H1 (cell line): Measurements from ENCODE around the gene C3orf52. TPM values are rescaled to one million over a fixed set of nuclear protein-coding genes. Genes with fewer than 3 reads are reported as not detected.

Source experiments
- CTCF ChIA-PET: fragments of 300-600 bp; sonication (Branson Sonifier 250); formaldehyde crosslinking; loops from one replicate; lab custom pipeline; 2021; ENCODE audit not compliant: partially characterized antibody; lab: Charles Lee
- POLR2A ChIA-PET: fragments of 300-600 bp; sonication (Branson Sonifier 250); formaldehyde crosslinking; loops from one replicate; lab custom pipeline; 2021; ENCODE audit warnings: inconsistent platforms; ENCODE audit not compliant: partially characterized antibody; lab: Charles Lee
- DNase-seq, 2 experiments: peaks; one replicate each; pipeline versions ENCODE4 v3.0.0 to v3.0.0-alpha.2; 2010 to 2022; ENCODE audit warnings: low spot score in 2 of 2, low read depth in 1 of 2, mixed read lengths in 1 of 2
- FAIRE-seq: peaks from 2 replicates; lab custom pipeline; 2011; peaks lifted over from hg19 to GRCh38; lab: Jason Lieb, UNC
- H2AFZ ChIP-seq: 2 replicates; pipeline ENCODE4 v1.8.1; 2012; ENCODE audit warnings: low read length, inconsistent platforms
- H2AK5ac ChIP-seq: 2 replicates; pipeline ENCODE4 v1.6.1; 2013; ENCODE audit warnings: low read depth, low read length
- H2BK120ac ChIP-seq: replicated peaks from 2 replicates; pipeline ENCODE3; 2013; ENCODE audit warnings: low read depth, low read length, inconsistent platforms
- H2BK12ac ChIP-seq: 2 replicates; pipeline ENCODE4 v1.6.1; 2013; ENCODE audit warnings: low read depth, low read length
- H2BK15ac ChIP-seq: 2 replicates; pipeline ENCODE4 v1.6.1; 2013; ENCODE audit warnings: low read length
- H2BK20ac ChIP-seq: 2 replicates; pipeline ENCODE4 v1.6.1; 2013; ENCODE audit warnings: low read length
- H2BK5ac ChIP-seq: 2 replicates; pipeline ENCODE4 v1.6.1; 2013; ENCODE audit warnings: low read depth, low read length
- H3K14ac ChIP-seq: 2 replicates; pipeline ENCODE4 v1.6.1; 2013; ENCODE audit warnings: inconsistent platforms; ENCODE audit not compliant: insufficient read length
- H3K18ac ChIP-seq: 2 replicates; pipeline ENCODE4 v1.6.1; 2013; ENCODE audit warnings: low read length; ENCODE audit errors: extremely low read depth
- H3K23ac ChIP-seq: 2 replicates; pipeline ENCODE4 v1.6.1; 2013; ENCODE audit warnings: inconsistent platforms; ENCODE audit not compliant: insufficient read length
- H3K23me2 ChIP-seq: 2 replicates; pipeline ENCODE4 v1.6.1; 2013; ENCODE audit warnings: low read depth, low read length
- H3K27ac ChIP-seq: 2 replicates; pipeline ENCODE4 v1.6.1; 2011; ENCODE audit warnings: low read depth, low read length, inconsistent platforms
- H3K27me3 ChIP-seq, 4 experiments: replicated peaks in 1 of 4; 1 replicate in 1 of 4; 2 replicates in 3 of 4; pipeline versions ENCODE4 v1.6.1 to v1.8.1; 2011 to 2013; ENCODE audit warnings: low read length in 3 of 4, mild to moderate bottlenecking in 3 of 4, inconsistent platforms in 2 of 4, mixed read lengths in 2 of 4, moderate library complexity in 1 of 4; ENCODE audit not compliant: control insufficient read depth in 3 of 4, insufficient read depth in 3 of 4; ENCODE audit errors: extremely low read depth in 1 of 4
- H3K36me3 ChIP-seq, 4 experiments: 2 replicates each; pipeline versions ENCODE4 v1.6.1 to v1.8.1; 2011 to 2013; ENCODE audit warnings: mild to moderate bottlenecking in 4 of 4, low read length in 3 of 4, moderate library complexity in 2 of 4, control low read depth in 1 of 4, inconsistent platforms in 1 of 4; ENCODE audit not compliant: insufficient read depth in 4 of 4, control insufficient read depth in 2 of 4
- H3K4ac ChIP-seq: replicated peaks from 2 replicates; pipeline ENCODE3; 2013; ENCODE audit warnings: low read length, low read depth, mixed read lengths, inconsistent platforms; ENCODE audit not compliant: insufficient read length
- H3K4me1 ChIP-seq, 4 experiments: replicated peaks in 1 of 4; 1 replicate in 1 of 4; 2 replicates in 3 of 4; pipeline versions ENCODE4 v1.6.1 to v1.8.1; 2011 to 2013; ENCODE audit warnings: low read length in 3 of 4, inconsistent platforms in 2 of 4, mixed read lengths in 1 of 4; ENCODE audit not compliant: insufficient read depth in 4 of 4, control insufficient read depth in 3 of 4
- H3K4me2 ChIP-seq, 2 experiments: 2 replicates each; pipeline versions ENCODE4 v1.6.1 to v1.8.1; 2011 to 2013; ENCODE audit warnings: low read depth in 2 of 2, low read length in 2 of 2, control low read depth in 1 of 2, inconsistent platforms in 1 of 2, mild to moderate bottlenecking in 1 of 2; ENCODE audit not compliant: insufficient read depth in 1 of 2
- H3K4me3 ChIP-seq, 4 experiments: fragments of 200-600, 300-600 bp in 1 of 4; sonication (generic), shearing (Covaris generic), sonication (Bioruptor Twin) in 1 of 4; 2 replicates each; pipeline versions ENCODE4 v1.5.1 to v1.8.1; 2011 to 2016; ENCODE audit warnings: low read length in 4 of 4, low read depth in 3 of 4, control low read depth in 2 of 4, inconsistent platforms in 2 of 4, mild to moderate bottlenecking in 2 of 4, mixed read lengths in 1 of 4, moderate library complexity in 1 of 4; ENCODE audit not compliant: insufficient read depth in 2 of 4; ENCODE audit errors: extremely low read depth in 1 of 4
- H3K56ac ChIP-seq: replicated peaks from 2 replicates; pipeline ENCODE3; 2013; ENCODE audit warnings: low read depth, mild to moderate bottlenecking, mixed read lengths, low read length, inconsistent platforms; ENCODE audit not compliant: insufficient read length
- H3K79me1 ChIP-seq: 2 replicates; pipeline ENCODE4 v1.6.1; 2013; ENCODE audit warnings: low read depth, low read length, control low read depth
- H3K79me2 ChIP-seq, 2 experiments: 2 replicates each; pipeline versions ENCODE4 v1.6.1 to v1.8.1; 2012 to 2013; ENCODE audit warnings: low read length in 2 of 2, mild to moderate bottlenecking in 2 of 2, inconsistent platforms in 1 of 2; ENCODE audit not compliant: insufficient read depth in 2 of 2, control insufficient read depth in 1 of 2
- H3K9ac ChIP-seq, 4 experiments: replicated peaks in 1 of 4; 1 replicate in 1 of 4; 2 replicates in 3 of 4; pipeline versions ENCODE4 v1.6.1 to v1.8.1; 2011 to 2013; ENCODE audit warnings: low read depth in 3 of 4, low read length in 3 of 4, control low read depth in 2 of 4, mild to moderate bottlenecking in 2 of 4, moderate library complexity in 2 of 4, inconsistent platforms in 1 of 4; ENCODE audit errors: extremely low read depth in 1 of 4
- H3K9me3 ChIP-seq, 2 experiments: 2 replicates each; pipeline versions ENCODE4 v1.6.1 to v1.8.1; 2012 to 2013; ENCODE audit warnings: mild to moderate bottlenecking in 2 of 2, moderate library complexity in 2 of 2, control low read depth in 1 of 2, inconsistent platforms in 1 of 2, low read depth in 1 of 2, low read length in 1 of 2, mixed read lengths in 1 of 2; ENCODE audit not compliant: insufficient read depth in 2 of 2
- H4K20me1 ChIP-seq, 2 experiments: replicated peaks in 1 of 2; 2 replicates each; pipeline versions ENCODE3 to v1.8.1; 2011 to 2013; ENCODE audit warnings: inconsistent platforms in 2 of 2, low read length in 2 of 2, mild to moderate bottlenecking in 1 of 2; ENCODE audit not compliant: insufficient read depth in 2 of 2, control insufficient read depth in 1 of 2
- H4K5ac ChIP-seq: 2 replicates; pipeline ENCODE4 v1.6.1; 2013; ENCODE audit warnings: low read length, low read depth, mixed read lengths, inconsistent platforms; ENCODE audit not compliant: insufficient read length
- H4K8ac ChIP-seq: 2 replicates; pipeline ENCODE4 v1.8.0; 2013; ENCODE audit warnings: mild to moderate bottlenecking, moderate library complexity, low read length, inconsistent platforms; ENCODE audit not compliant: insufficient read depth; ENCODE audit errors: extremely low read depth
- H4K91ac ChIP-seq: replicated peaks from 2 replicates; pipeline ENCODE3; 2013; ENCODE audit warnings: low read length, mixed read lengths, inconsistent platforms; ENCODE audit not compliant: insufficient read length
- BRCA1 ChIP-seq: IDR thresholded peaks from 2 replicates; pipeline ENCODE4 v1.6.1; 2012; ENCODE audit warnings: low read depth, low read length, improper control_type of control experiment
- CBX8 ChIP-seq: fragments of 300-800, 300-1000 bp; sonication (generic); IDR thresholded peaks from 2 replicates; pipeline ENCODE4 v1.7.1; 2016; ENCODE audit warnings: low read depth, low read length, borderline replicate concordance
- CREB1 ChIP-seq: IDR thresholded peaks from 2 replicates; pipeline ENCODE4 v1.6.1; 2012; ENCODE audit warnings: inconsistent platforms
- EP300 ChIP-seq, 2 experiments: IDR thresholded peaks; 1 replicate in 1 of 2; 2 replicates in 1 of 2; pipeline ENCODE4 v1.6.1; 2011 to 2012; ENCODE audit warnings: low read depth in 2 of 2, low read length in 2 of 2, mild to moderate bottlenecking in 2 of 2, borderline replicate concordance in 1 of 2, inconsistent platforms in 1 of 2, moderate library complexity in 1 of 2
- MAFK ChIP-seq: IDR thresholded peaks from 2 replicates; pipeline ENCODE4 v1.6.1; 2012; ENCODE audit warnings: low read depth, mild to moderate bottlenecking, improper control_type of control experiment, low read length
- NRF1 ChIP-seq: IDR thresholded peaks from 2 replicates; pipeline ENCODE4 v1.6.1; 2011; ENCODE audit warnings: mild to moderate bottlenecking, low read depth, low read length, improper control_type of control experiment
- POLR2AphosphoS5 ChIP-seq: IDR thresholded peaks from 2 replicates; pipeline ENCODE4 v1.6.1; 2011; ENCODE audit warnings: low read depth, low read length
- RAD21 ChIP-seq, 2 experiments: IDR thresholded peaks in 1 of 2; conservative IDR thresholded peaks in 1 of 2; 2 replicates each; pipeline ENCODE4 v1.6.1; 2011; ENCODE audit warnings: low read depth in 2 of 2, low read length in 2 of 2, improper control_type of control experiment in 1 of 2, inconsistent platforms in 1 of 2, mild to moderate bottlenecking in 1 of 2, moderate library complexity in 1 of 2
- RFX5 ChIP-seq: IDR thresholded peaks from 2 replicates; pipeline ENCODE4 v1.6.1; 2011; ENCODE audit warnings: low read depth, low read length, improper control_type of control experiment, borderline replicate concordance
- SAP30 ChIP-seq: fragments of 300-600 bp; sonication (generic); IDR thresholded peaks from 2 replicates; pipeline ENCODE4 v1.7.1; 2012; ENCODE audit warnings: low read length, moderate library complexity, mild to moderate bottlenecking, inconsistent platforms; ENCODE audit not compliant: insufficient read depth, insufficient replicate concordance
- TAF1 ChIP-seq: IDR thresholded peaks from 2 replicates; pipeline ENCODE4 v1.6.1; 2011; ENCODE audit warnings: mild to moderate bottlenecking, low read depth, low read length
- TEAD4 ChIP-seq: IDR thresholded peaks from 2 replicates; pipeline ENCODE4 v1.6.1; 2012; ENCODE audit warnings: low read depth, low read length, inconsistent platforms, mixed read lengths
- WGBS, 2 experiments: shearing (Covaris generic) in 1 of 2; methylation state at CpG; one replicate each; pipeline versions ENCODE4 v1.1.6 to v1.1.7; 2013 to 2015; ENCODE audit warnings: low lambda C conversion rate in 2 of 2, mixed read lengths in 2 of 2, inconsistent platforms in 1 of 2, low coverage in 1 of 2, missing lambda C conversion rate in 1 of 2; ENCODE audit not compliant: insufficient replicate concordance in 2 of 2, insufficient coverage in 1 of 2, insufficient read length in 1 of 2; ENCODE audit errors: extremely low coverage in 1 of 2, missing lambda C conversion rate in 1 of 2; 5-methylcytosine and 5-hydroxymethylcytosine counted together
- polyA plus RNA-seq, 7 experiments: library from polyadenylated mRNA; depleted of rRNA in 3 of 7; stranded (reverse) in 5 of 7; unstranded in 2 of 7; fragments of >200 nt in 5 of 7; fragments of 200-250 nt in 2 of 7; gene quantifications; 1 replicate in 5 of 7; 2 replicates in 1 of 7; 4 replicates in 1 of 7; pipeline versions ENCODE4 v1.2.1 to v1.2.3, GENCODE V29; 2011 to 2013; ENCODE audit warnings: missing spikeins in 2 of 7, mixed read lengths in 2 of 7
- total RNA-seq: library from RNA; stranded (reverse); fragmentation: NEBNext Ultra II Directional; extraction: Animal tissue kit (Norgen Biotek cat#: 25700); gene quantifications from 2 replicates; pipeline ENCODE4 v1.2.1, GENCODE V29; 2021
- TF ChIP-seq, protein P1 (sequence below): IDR thresholded peaks from 2 replicates; pipeline ENCODE4 v1.6.1; 2012; ENCODE audit warnings: inconsistent platforms

The C3orf52 gene
- total and polyA plus RNA-seq, 2 of the 8 experiments (the other 6 are each of a cell fraction or from before 2014, with no cell fraction given), result 9.7 to 13.1 TPM

DNA sequence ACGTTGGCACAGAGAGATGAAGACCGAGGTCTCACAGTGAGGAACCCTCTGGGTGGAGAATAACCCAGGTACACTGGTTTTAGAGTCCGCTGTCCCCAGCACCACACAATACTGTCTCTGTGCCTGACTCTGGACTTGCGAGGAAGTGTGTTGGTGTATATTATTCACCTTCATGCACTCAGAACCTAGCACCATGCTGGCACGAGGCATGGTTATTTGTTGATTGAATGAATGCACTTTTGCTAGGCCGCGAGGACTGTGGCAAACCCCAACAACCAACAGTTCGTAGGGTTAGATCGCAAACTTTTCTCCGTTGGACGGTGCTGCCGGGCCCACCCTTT lies 484 bp upstream of the C3orf52 start:
- Histone ChIP-seq H3K4me3 (peak overlapping the region; percentile 55 to 82 (median 74)), H3K23ac (no peak overlapping the region), H2BK20ac (no peak overlapping the region), H4K5ac (peak overlapping the region; percentile 28), H3K9me3 (no peaks in the 10 kb centered on the region), H4K91ac (no peak overlapping the region), H2BK12ac (peak overlapping the region; percentile 82), H3K14ac (no peak overlapping the region), H2BK5ac (peak overlapping the region; percentile 6; the same call in 1 of the 2 replicates)
- CTCF ChIA-PET, result interaction anchor here (2.3 kb wide), 1 partner anchor 26 kb away, joined by 8 read pairs; no protein-coding TSS in a partner anchor
- TF ChIP-seq BRCA1 (no peak), NRF1 (no peak), EP300 (IDR thresholded peaks at IDR 0.05; ENCODE audit: borderline replicate concordance in 1 of 2, low read depth in 2 of 2, low read length in 2 of 2) (no peak), RFX5 (no peak), SAP30 (no peak), MAFK (no peak), RAD21 (IDR thresholded peaks at IDR 0.05 in 1 of 2, conservative IDR thresholded peaks at IDR 0.05 in 1 of 2; ENCODE audit: low read depth in 2 of 2, low read length in 2 of 2) (no peak), POLR2AphosphoS5 (no peak), CREB1 (no peak), TAF1 (no peak), TEAD4 (no peak), CBX8 (no peak)
- TF ChIP-seq, protein P1, sequence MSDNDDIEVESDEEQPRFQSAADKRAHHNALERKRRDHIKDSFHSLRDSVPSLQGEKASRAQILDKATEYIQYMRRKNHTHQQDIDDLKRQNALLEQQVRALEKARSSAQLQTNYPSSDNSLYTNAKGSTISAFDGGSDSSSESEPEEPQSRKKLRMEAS, result no peak
- TF ChIP-seq, all 59 proteins: peak for 0
- H3K56ac ChIP-seq, result no peak overlapping the region
- H2AFZ ChIP-seq, result peak overlapping the region; percentile 97
- H3K27ac ChIP-seq, result no peak overlapping the region
- H4K8ac ChIP-seq, result peak overlapping the region; percentile 88; the same call in 1 of the 2 replicates
- no peaks in the 10 kb centered on the region for H3K79me1 ChIP-seq
- no peak overlapping the region for H2AK5ac ChIP-seq
- POLR2A ChIA-PET, result interaction anchor here (0.9 kb wide), 1 partner anchor 107 kb away, joined by 3 read pairs; the partner anchor contains the start of gene ABHD10
- H2BK15ac ChIP-seq, result 0 out of 2 replicates have a peak overlapping the region, but pooled peaks have one; percentile 61
- DNase-seq, result no peak
- H3K23me2 ChIP-seq, result peaks cover 7% of the 10 kb centered on the region
- no peak for FAIRE-seq
- no peak overlapping the region; the same call in 1 of the 2 replicates for H3K18ac ChIP-seq
- peaks cover 0 to 19% of the 10 kb centered on the region in 2 experiments; a peak in 2 of 4 replicates for H3K79me2 ChIP-seq
- peak overlapping the region; percentile 80 to 84 for H3K4me2 ChIP-seq
- H3K36me3 ChIP-seq, result no peaks in the 10 kb centered on the region
- no peaks in the 10 kb centered on the region for H4K20me1 ChIP-seq
- 25% methylated on average over 12 of the region's 12 CpGs; no CpG with 5 or more reads in 1 of the 2 experiments for WGBS, 2 experiments
- peaks cover 0 to 12% (median 7%) of the 10 kb centered on the region in 4 experiments; a peak in 3 of 7 replicates for H3K27me3 ChIP-seq
- H3K9ac ChIP-seq, result peak overlapping the region in 3 of 4 experiments; percentile 14 to 70 (median 29); a peak in 4 of 7 replicates
- H3K4ac ChIP-seq, result no peak overlapping the region
- no peak overlapping the region for H2BK120ac ChIP-seq
- H3K4me1 ChIP-seq, result peaks cover 0 to 8% (median 6%) of the 10 kb centered on the region in 4 experiments; a peak in 5 of 7 replicates
